Right lobe of liver (tissue), 6 donors: Measurements from ENCODE around the gene CHN2. TPM values are rescaled to one million over a fixed set of nuclear protein-coding genes. Genes with fewer than 3 reads are reported as not detected.
A peak's percentile ranks its signal among the peaks of the same experiment; 100 is the strongest.

Experiments
- ATAC-seq, 4 donors: fragments of 200-7000 bp; cut with Tn5 transposase; one replicate each; pipeline ENCODE4 v1.9.1; 2020; ENCODE audit warnings: mild to moderate bottlenecking in 4 of 4, moderate library complexity in 4 of 4
- DNase-seq, 3 donors: peaks; one replicate each; pipeline ENCODE4 v3.0.0-alpha.2; 2020
- H3K27ac ChIP-seq, 3 donors: fragments of 200-600 bp; one replicate each; pipeline ENCODE4 v1.8.0; 2022
- H3K27me3 ChIP-seq, 2 donors: fragments of 200-600 bp; one replicate each; pipeline ENCODE4 v1.8.0; 2022
- H3K36me3 ChIP-seq, 4 donors: fragments of 200-600 bp; sonication (generic) in 1 of 4; one replicate each; pipeline versions ENCODE4 v1.5.1 to v1.8.0; 2017 to 2022; ENCODE audit warnings: control low read depth in 1 of 4
- H3K4me1 ChIP-seq, 4 donors: fragments of 200-600 bp; sonication (generic) in 1 of 4; one replicate each; pipeline versions ENCODE4 v1.5.1 to v1.8.0; 2017 to 2022; ENCODE audit warnings: control low read depth in 1 of 4
- H3K4me3 ChIP-seq, 3 donors: fragments of 200-600 bp; one replicate each; pipeline ENCODE4 v1.8.0; 2022
- H3K9me3 ChIP-seq, 4 donors: fragments of 200-600 bp; sonication (generic) in 1 of 4; one replicate each; pipeline versions ENCODE4 v1.5.1 to v1.8.0; 2017 to 2022; ENCODE audit warnings: control low read depth in 1 of 4
- CTCF ChIP-seq, 4 donors: fragments of 200-600 bp in 3 of 4; fragments of 450-650 bp in 1 of 4; IDR thresholded peaks; one replicate each; pipeline versions ENCODE4 v1.5.1 to v1.8.0; 2016 to 2022; ENCODE audit warnings: antibody characterized with exemption in 4 of 4, mild to moderate bottlenecking in 2 of 4
- POLR2A ChIP-seq: fragments of 450-650 bp; IDR thresholded peaks from one replicate; pipeline ENCODE4 v1.6.1; 2017; ENCODE audit warnings: antibody characterized with exemption, mild to moderate bottlenecking
- WGBS: methylation state at CpG from one replicate; pipeline ENCODE4 v1.1.6; 2018; ENCODE audit warnings: low coverage, low lambda C conversion rate; ENCODE audit not compliant: insufficient coverage; ENCODE audit errors: missing lambda C conversion rate; 5-methylcytosine and 5-hydroxymethylcytosine counted together
- intact Hi-C, 2 donors: fragments of 100-400 bp; cut with DNase I; formaldehyde crosslinking; loops; one replicate each; pipeline versions ENCODE4 v1.11.2 to v1.14.1; 2022
- total RNA-seq, 6 experiments: library from RNA; depleted of rRNA in 2 of 6; stranded (reverse); fragments of >200 nt in 2 of 6; fragmentation: NEBNext Ultra II Directional in 3 of 6; extraction: Animal tissue kit (Norgen Biotek cat#: 25700) in 3 of 6; gene quantifications; one replicate each; pipeline versions ENCODE4 v1.1.0 to v1.2.4, GENCODE V29; 2016 to 2023
- donor health status: DM: no; HTN: yes; CAD: no.
- donor health status: DM: no; HTN: no; CAD: no.
- donor health status: DM: no; HTN: no; CAD: no.
- donor health status: DM: no; HTN: yes; CAD: no.
- donor health status: DM: no; HTN: yes; CAD: no.

CHN2 gene
- total RNA-seq, 6 experiments from 2014 or later, result 20.1 to 57.7 (median 31.5) TPM

- ATAC-seq (peak in 1 of 4 donors; percentile 36), DNase-seq (no peak)
- no peaks in the 10 kb centered on the region for H3K36me3 ChIP-seq
- H3K4me1 ChIP-seq, result peaks cover 0 to 45% (median 16%) of the 10 kb centered on the region in 4 donors
- intact Hi-C loops, result no loop called here
- H3K4me3 ChIP-seq, result no peak overlapping the region
- H3K27me3 ChIP-seq, result no peaks in the 10 kb centered on the region
- TF ChIP-seq POLR2A, result no peak
- TF ChIP-seq CTCF (IDR thresholded peaks at IDR 0.05), result no peak
- H3K27ac ChIP-seq, result no peak overlapping the region
- H3K9me3 ChIP-seq, result no peaks in the 10 kb centered on the region
- 23% methylated on average over 1 of the region's 1 CpG for WGBS
These were observed 92.8 kb downstream of the CHN2 start for GRCh38 chr7:29287366-29287765.

- Histone ChIP-seq H3K36me3 (no peaks in the 10 kb centered on the region), H3K27me3 (no peaks in the 10 kb centered on the region), H3K4me1 (peaks cover 0 to 46% (median 18%) of the 10 kb centered on the region in 4 donors), H3K27ac (no peak overlapping the region), H3K9me3 (no peaks in the 10 kb centered on the region), H3K4me3 (no peak overlapping the region)
- no peak for ATAC-seq
- intact Hi-C loops, result no loop called here
- TF ChIP-seq CTCF (IDR thresholded peaks at IDR 0.05), result no peak
- no peak for TF ChIP-seq POLR2A
- DNase-seq, result no peak
- 84% methylated on average over 5 of the region's 6 CpGs for WGBS
These were observed 93.9 kb downstream of the CHN2 start for GRCh38 chr7:29288181-29289091.

- Histone ChIP-seq H3K9me3 (no peaks in the 10 kb centered on the region), H3K27me3 (no peaks in the 10 kb centered on the region), H3K4me3 (no peak overlapping the region), H3K36me3 (no peaks in the 10 kb centered on the region), H3K27ac (no peak overlapping the region), H3K4me1 (peaks cover 0 to 43% (median 17%) of the 10 kb centered on the region in 4 donors)
- TF ChIP-seq POLR2A (no peak), CTCF (IDR thresholded peaks at IDR 0.05) (no peak)
- WGBS, result 44% methylated on average over 13 of the region's 15 CpGs
- ATAC-seq, result no peak
- DNase-seq, result no peak
- intact Hi-C loops, result no loop called here
These were observed 94.8 kb downstream of the CHN2 start for GRCh38 chr7:29289156-29290021.

- no peak for DNase-seq
- peak in 1 of 4 donors; percentile 27 for ATAC-seq
- Histone ChIP-seq H3K4me3 (no peak overlapping the region), H3K36me3 (no peaks in the 10 kb centered on the region), H3K9me3 (no peaks in the 10 kb centered on the region), H3K27me3 (no peaks in the 10 kb centered on the region), H3K27ac (peak overlapping the region in 2 of 3 donors; percentile 58 to 65), H3K4me1 (peaks cover 0 to 35% (median 12%) of the 10 kb centered on the region in 4 donors)
- 80% methylated on average over 4 of the region's 6 CpGs for WGBS
- TF ChIP-seq POLR2A (no peak), CTCF (IDR thresholded peaks at IDR 0.05) (no peak)
- intact Hi-C loops, result no loop called here
These were observed 96.3 kb downstream of the CHN2 start for GRCh38 chr7:29290829-29291228.
